Calu3 (cell line): ENCODE results near the gene CDC5L. TPM values are rescaled to one million over a fixed set of nuclear protein-coding genes. Genes with fewer than 3 reads are reported as not detected.

Experiments used
- BruUV-seq: library from RNA; stranded (reverse); fragments of 400-500 nt; replicated peaks from 2 replicates; lab custom pipeline; 2021; lab: Mats Ljungman, UMichigan
- CTCF ChIA-PET: fragments of 300-600 bp; sonication (Branson Sonifier 250); formaldehyde crosslinking; loops from one replicate; lab custom pipeline; 2022; ENCODE audit warnings: antibody characterized with exemption; lab: Charles Lee
- DNase-seq: peaks from one replicate; pipeline ENCODE4 v3.0.0; 2022
- H3K27ac Mint-ChIP-seq: one replicate; pipeline ENCODE4 v1.8.0; 2022; ENCODE audit warnings: mixed read lengths; ENCODE audit not compliant: unreplicated experiment
- H3K27me3 Mint-ChIP-seq: one replicate; pipeline ENCODE4 v1.8.0; 2022; ENCODE audit warnings: mixed read lengths; ENCODE audit not compliant: unreplicated experiment
- H3K36me3 Mint-ChIP-seq: one replicate; pipeline ENCODE4 v1.8.0; 2022; ENCODE audit warnings: mild to moderate bottlenecking, moderate library complexity, mixed read lengths; ENCODE audit not compliant: insufficient read depth, unreplicated experiment
- H3K4me1 Mint-ChIP-seq: one replicate; pipeline ENCODE4 v1.8.0; 2022; ENCODE audit warnings: mild to moderate bottlenecking, low read depth, mixed read lengths; ENCODE audit not compliant: unreplicated experiment
- H3K4me3 Mint-ChIP-seq: one replicate; pipeline ENCODE4 v1.8.0; 2022; ENCODE audit warnings: mild to moderate bottlenecking, low read depth, moderate library complexity, mixed read lengths; ENCODE audit not compliant: unreplicated experiment
- H3K9me3 Mint-ChIP-seq: one replicate; pipeline ENCODE4 v1.8.0; 2022; ENCODE audit warnings: low read depth, mixed read lengths; ENCODE audit not compliant: unreplicated experiment
- intact Hi-C: fragments of 100-400 bp; cut with micrococcal nuclease; formaldehyde crosslinking; loops from one replicate; pipeline ENCODE4 v1.10.0; 2022; ENCODE audit not compliant: unreplicated experiment
- total RNA-seq: library from RNA; stranded (reverse); gene quantifications from 2 replicates; pipeline ENCODE4 v1.2.3, GENCODE V29; 2022
- TF ChIP-seq, protein P1 (sequence below): fragments of 200-600 bp; IDR thresholded peaks from one replicate; pipeline ENCODE4 v1.8.0; 2022; ENCODE audit warnings: antibody characterized with exemption; ENCODE audit not compliant: unreplicated experiment

CDC5L gene
- total RNA-seq, 1 experiment from 2014 or later = 43.4 TPM

DNA sequence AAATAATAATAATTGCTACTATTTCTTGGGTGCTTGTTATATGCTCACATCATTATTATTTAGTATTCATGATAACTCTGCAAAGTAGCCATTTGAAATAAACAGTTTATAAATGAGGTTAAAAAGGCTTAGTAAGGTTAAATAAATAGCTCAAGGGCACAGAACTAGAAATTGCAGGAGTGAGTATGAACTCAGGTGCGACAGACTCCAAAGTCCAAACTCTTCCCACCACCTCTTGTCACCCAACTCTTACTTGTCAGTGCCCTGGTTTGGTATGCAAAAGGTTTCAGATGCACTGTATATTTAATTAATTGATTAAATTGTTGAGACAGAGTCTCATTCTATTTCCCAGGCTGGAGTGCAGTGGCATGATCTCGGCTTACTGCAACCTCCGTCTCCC is 20.7 kb upstream of the CDC5L start:
- intact Hi-C loops = no loop called here
- H3K36me3 Mint-ChIP-seq = no peaks in the 10 kb centered on the region
- H3K4me1 Mint-ChIP-seq = no peaks in the 10 kb centered on the region
- no peak for DNase-seq
- peaks cover 42% of the 10 kb centered on the region for H3K27me3 Mint-ChIP-seq
- BruUV-seq = no TSS peak
- H3K4me3 Mint-ChIP-seq = no peak overlapping the region
- H3K9me3 Mint-ChIP-seq = no peaks in the 10 kb centered on the region
- TF ChIP-seq, protein P1, sequence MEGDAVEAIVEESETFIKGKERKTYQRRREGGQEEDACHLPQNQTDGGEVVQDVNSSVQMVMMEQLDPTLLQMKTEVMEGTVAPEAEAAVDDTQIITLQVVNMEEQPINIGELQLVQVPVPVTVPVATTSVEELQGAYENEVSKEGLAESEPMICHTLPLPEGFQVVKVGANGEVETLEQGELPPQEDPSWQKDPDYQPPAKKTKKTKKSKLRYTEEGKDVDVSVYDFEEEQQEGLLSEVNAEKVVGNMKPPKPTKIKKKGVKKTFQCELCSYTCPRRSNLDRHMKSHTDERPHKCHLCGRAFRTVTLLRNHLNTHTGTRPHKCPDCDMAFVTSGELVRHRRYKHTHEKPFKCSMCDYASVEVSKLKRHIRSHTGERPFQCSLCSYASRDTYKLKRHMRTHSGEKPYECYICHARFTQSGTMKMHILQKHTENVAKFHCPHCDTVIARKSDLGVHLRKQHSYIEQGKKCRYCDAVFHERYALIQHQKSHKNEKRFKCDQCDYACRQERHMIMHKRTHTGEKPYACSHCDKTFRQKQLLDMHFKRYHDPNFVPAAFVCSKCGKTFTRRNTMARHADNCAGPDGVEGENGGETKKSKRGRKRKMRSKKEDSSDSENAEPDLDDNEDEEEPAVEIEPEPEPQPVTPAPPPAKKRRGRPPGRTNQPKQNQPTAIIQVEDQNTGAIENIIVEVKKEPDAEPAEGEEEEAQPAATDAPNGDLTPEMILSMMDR = no peak
- H3K27ac Mint-ChIP-seq = no peak overlapping the region
- CTCF ChIA-PET = no interaction called here

DNA sequence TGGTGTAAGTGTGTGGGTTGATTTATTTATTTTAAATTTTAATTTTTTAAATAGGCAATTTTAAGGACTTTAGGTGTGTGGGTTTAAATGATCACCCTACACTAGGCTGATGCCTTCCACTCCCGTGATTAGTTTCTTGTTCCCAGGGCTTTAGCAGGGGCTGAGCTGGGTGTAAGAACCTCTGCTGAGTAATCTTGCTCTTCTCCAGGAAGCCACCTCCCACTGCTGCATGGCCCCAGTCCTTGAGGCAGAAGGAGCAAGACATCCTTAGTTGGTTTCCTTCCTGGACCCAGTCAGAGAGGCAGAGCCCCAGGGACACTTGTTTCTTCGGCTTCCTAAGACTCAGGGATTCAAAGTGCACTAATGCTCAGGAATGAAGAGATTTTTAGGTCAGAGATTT is 19.8 kb upstream of the CDC5L start:
- DNase-seq = no peak
- Mint-ChIP-seq H3K4me1 (no peaks in the 10 kb centered on the region), H3K36me3 (no peaks in the 10 kb centered on the region), H3K9me3 (no peaks in the 10 kb centered on the region), H3K27ac (no peak overlapping the region), H3K27me3 (peaks cover 37% of the 10 kb centered on the region), H3K4me3 (no peak overlapping the region)
- TF ChIP-seq, protein P1 = no peak
- intact Hi-C loops = no loop called here
- BruUV-seq = no TSS peak
- CTCF ChIA-PET = no interaction called here

DNA sequence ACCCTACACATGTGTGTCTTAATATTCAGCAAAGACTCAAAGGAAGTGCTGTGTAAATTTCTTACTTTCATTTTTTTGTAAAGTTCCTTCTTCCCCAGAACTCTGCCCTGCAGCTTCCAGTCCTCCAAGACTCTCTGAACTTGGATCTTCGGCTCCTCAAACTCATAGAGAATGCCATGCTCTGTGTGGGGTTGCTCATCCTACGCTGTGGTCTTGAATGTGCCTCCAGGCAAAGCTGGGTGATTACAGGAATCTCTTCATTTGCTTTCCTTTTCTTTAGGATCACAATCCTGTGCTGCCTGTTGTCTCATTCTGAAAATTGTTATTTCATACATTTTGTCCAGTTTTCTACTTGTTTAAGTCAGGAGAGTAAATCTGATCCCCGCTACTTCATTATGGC is 14.5 kb upstream of the CDC5L start:
- no peak for DNase-seq
- BruUV-seq = no TSS peak
- intact Hi-C loops = no loop called here
- H3K4me3 Mint-ChIP-seq = no peak overlapping the region
- H3K27me3 Mint-ChIP-seq = peaks cover 40% of the 10 kb centered on the region
- no peaks in the 10 kb centered on the region for H3K4me1 Mint-ChIP-seq
- no peaks in the 10 kb centered on the region for H3K9me3 Mint-ChIP-seq
- CTCF ChIA-PET = no interaction called here
- H3K36me3 Mint-ChIP-seq = no peaks in the 10 kb centered on the region
- TF ChIP-seq, protein P1 = no peak
- H3K27ac Mint-ChIP-seq = no peak overlapping the region

GRCh38 chr6:44373787-44374186 is 13.7 kb upstream of the CDC5L start:
- intact Hi-C loops = no loop called here
- H3K9me3 Mint-ChIP-seq = no peaks in the 10 kb centered on the region
- peaks cover 33% of the 10 kb centered on the region for H3K27me3 Mint-ChIP-seq
- DNase-seq = no peak
- H3K27ac Mint-ChIP-seq = no peak overlapping the region
- CTCF ChIA-PET = no interaction called here
- TF ChIP-seq, protein P1 = no peak
- no peaks in the 10 kb centered on the region for H3K4me1 Mint-ChIP-seq
- BruUV-seq = no TSS peak
- H3K4me3 Mint-ChIP-seq = no peak overlapping the region
- H3K36me3 Mint-ChIP-seq = no peaks in the 10 kb centered on the region
